Lung (tissue), 12 donors: ENCODE measurements around the gene RNF144A. TPM values are rescaled to one million over a fixed set of nuclear protein-coding genes. Genes with fewer than 3 reads are reported as not detected.

ENCODE experiments used
- ATAC-seq: fragments of 200-7000 bp; cut with Tn5 transposase; one replicate; pipeline ENCODE4 v1.9.1; 2020; ENCODE audit warnings: moderate number of reproducible peaks; ENCODE audit not compliant: insufficient read depth, low FRiP score
- DNase-seq, 3 donors: peaks; one replicate each; pipeline ENCODE4 v3.0.0-alpha.2; 2013 to 2017
- H3K27ac ChIP-seq, 2 donors: one replicate each; pipeline ENCODE4 v1.5.1; 2013; ENCODE audit warnings: mild to moderate bottlenecking in 2 of 2, moderate library complexity in 2 of 2, control low read depth in 1 of 2, inconsistent platforms in 1 of 2, low read depth in 1 of 2, low read length in 1 of 2
- H3K27me3 ChIP-seq, 3 donors: one replicate each; pipeline ENCODE4 v1.5.1; 2013; ENCODE audit warnings: low read length in 2 of 3; ENCODE audit not compliant: control insufficient read depth in 3 of 3, insufficient read depth in 3 of 3
- H3K36me3 ChIP-seq, 4 donors: one replicate each; pipeline ENCODE4 v1.5.1; 2013; ENCODE audit warnings: low read length in 4 of 4, mild to moderate bottlenecking in 1 of 4, moderate library complexity in 1 of 4; ENCODE audit not compliant: control insufficient read depth in 4 of 4, insufficient read depth in 4 of 4
- H3K4me1 ChIP-seq, 5 donors: one replicate each; pipeline ENCODE4 v1.5.1; 2013; ENCODE audit warnings: low read length in 5 of 5, mild to moderate bottlenecking in 2 of 5, moderate library complexity in 1 of 5; ENCODE audit not compliant: control insufficient read depth in 5 of 5, insufficient read depth in 5 of 5
- H3K4me3 ChIP-seq: one replicate; pipeline ENCODE4 v1.5.1; 2013; ENCODE audit warnings: mild to moderate bottlenecking, control low read depth, moderate library complexity
- H3K9ac ChIP-seq, 2 donors: one replicate each; pipeline ENCODE4 v1.5.1; 2013; ENCODE audit warnings: low read length in 2 of 2, control low read depth in 1 of 2; ENCODE audit not compliant: insufficient read depth in 1 of 2
- H3K9me3 ChIP-seq, 4 donors: one replicate each; pipeline ENCODE4 v1.5.1; 2013; ENCODE audit warnings: low read length in 3 of 4, mild to moderate bottlenecking in 1 of 4, moderate library complexity in 1 of 4; ENCODE audit not compliant: control insufficient read depth in 4 of 4, insufficient read depth in 3 of 4
- WGBS, 2 donors: extraction: QIAGEN DNeasy Blood & Tissue Kit; methylation state at CpG; one replicate each; pipeline ENCODE4 v1.1.7; 2013; 5-methylcytosine and 5-hydroxymethylcytosine counted together
- polyA plus RNA-seq, 2 donors: library from polyadenylated mRNA; stranded (reverse); fragments of 200-250 nt; gene quantifications; one replicate each; pipeline ENCODE4 v1.2.1, GENCODE V29; 2013
- total RNA-seq, 2 donors: library from RNA; depleted of rRNA in 1 of 2; stranded (reverse); fragments of >200 nt in 1 of 2; gene quantifications; one replicate each; pipeline ENCODE4 v1.2.1, GENCODE V29; 2014 to 2021
- TF ChIP-seq, protein P1 (sequence below): IDR thresholded peaks from 2 replicates; pipeline ENCODE4 v1.5.1; 2012; ENCODE audit warnings: mild to moderate bottlenecking; ENCODE audit errors: control extremely low read depth, extremely low read depth
- donor health status: control.
- donor health status: control.
- donor health status: Bipolar disorder and iron deficiency.
- donor health status: healthy.
- donor health status: DM: yes; HTN: yes; CAD: no.

RNF144A gene
- total and polyA plus RNA-seq, 4 donors, result 2.7 to 25.3 (median 5.8) TPM

DNA sequence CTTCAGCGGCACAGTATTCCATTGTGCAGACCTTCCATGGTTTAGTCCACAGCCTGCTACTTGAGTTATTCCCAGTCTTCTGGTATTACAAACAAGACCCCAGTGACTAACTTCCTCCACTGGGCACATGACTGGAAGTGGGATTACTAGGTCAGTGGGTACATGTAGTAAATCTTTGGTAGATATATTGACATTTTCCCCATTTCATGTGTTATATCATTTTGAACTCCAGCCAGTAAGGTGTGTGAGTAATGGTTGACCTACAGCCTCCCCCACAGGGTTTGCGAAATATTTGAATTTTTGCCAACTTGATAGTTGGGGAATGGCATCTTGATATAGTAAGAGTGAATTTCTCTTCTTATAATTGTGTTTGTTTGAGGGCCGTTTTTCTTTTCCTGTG is 58.8 kb downstream of the RNF144A start:
- peaks cover 0 to 2% (median under 1%) of the 10 kb centered on the region in 4 donors for H3K36me3 ChIP-seq
- no peak for DNase-seq

DNA sequence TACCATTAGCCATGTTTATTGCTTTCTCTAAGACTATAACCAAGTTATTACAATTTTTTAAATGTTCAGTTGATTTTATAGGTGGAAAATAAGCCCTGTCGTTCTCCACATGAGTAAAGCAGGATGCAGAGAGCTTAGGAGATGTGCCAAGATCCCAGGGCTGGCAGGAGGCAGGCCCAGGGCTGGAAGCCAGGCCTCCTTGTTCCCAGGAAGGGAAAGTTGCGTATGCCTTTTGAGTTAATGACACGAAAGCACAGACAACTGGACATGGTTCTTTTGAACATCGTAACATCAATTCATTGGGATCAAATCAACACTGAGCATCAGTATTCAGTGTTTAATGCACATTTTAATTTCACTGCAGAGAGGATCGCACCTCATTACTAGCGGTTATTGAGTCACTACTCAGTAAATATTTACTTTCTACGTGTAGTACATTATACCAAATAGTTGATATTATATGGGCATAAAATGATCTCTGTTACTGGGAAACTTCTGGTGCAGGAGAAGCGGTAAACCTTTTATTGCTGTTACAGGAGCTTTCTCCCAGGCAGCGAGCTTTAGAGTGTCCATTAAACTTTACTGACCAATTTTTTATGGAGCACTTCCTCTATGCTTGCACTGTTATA is 60.0 kb downstream of the RNF144A start:
- Histone ChIP-seq H3K9ac (no peak overlapping the region), H3K9me3 (peaks cover 0 to 1% (median 0%) of the 10 kb centered on the region in 4 donors), H3K4me1 (peaks cover 0 to 17% (median 3%) of the 10 kb centered on the region in 5 donors), H3K27me3 (no peaks in the 10 kb centered on the region), H3K36me3 (peaks cover 0 to 2% (median 0%) of the 10 kb centered on the region in 4 donors), H3K27ac (peak overlapping the region in 1 of 2 donors; percentile 18), H3K4me3 (no peak overlapping the region)
- DNase-seq (peak; percentile 67 to 78 (median 72)), ATAC-seq (no peak)
- 49 to 72% methylated on average over 9 of the region's 9 CpGs for WGBS, 2 donors
- TF ChIP-seq, protein P1, sequence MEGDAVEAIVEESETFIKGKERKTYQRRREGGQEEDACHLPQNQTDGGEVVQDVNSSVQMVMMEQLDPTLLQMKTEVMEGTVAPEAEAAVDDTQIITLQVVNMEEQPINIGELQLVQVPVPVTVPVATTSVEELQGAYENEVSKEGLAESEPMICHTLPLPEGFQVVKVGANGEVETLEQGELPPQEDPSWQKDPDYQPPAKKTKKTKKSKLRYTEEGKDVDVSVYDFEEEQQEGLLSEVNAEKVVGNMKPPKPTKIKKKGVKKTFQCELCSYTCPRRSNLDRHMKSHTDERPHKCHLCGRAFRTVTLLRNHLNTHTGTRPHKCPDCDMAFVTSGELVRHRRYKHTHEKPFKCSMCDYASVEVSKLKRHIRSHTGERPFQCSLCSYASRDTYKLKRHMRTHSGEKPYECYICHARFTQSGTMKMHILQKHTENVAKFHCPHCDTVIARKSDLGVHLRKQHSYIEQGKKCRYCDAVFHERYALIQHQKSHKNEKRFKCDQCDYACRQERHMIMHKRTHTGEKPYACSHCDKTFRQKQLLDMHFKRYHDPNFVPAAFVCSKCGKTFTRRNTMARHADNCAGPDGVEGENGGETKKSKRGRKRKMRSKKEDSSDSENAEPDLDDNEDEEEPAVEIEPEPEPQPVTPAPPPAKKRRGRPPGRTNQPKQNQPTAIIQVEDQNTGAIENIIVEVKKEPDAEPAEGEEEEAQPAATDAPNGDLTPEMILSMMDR, result no peak

More for the DNA sequence above, 58.8 kb downstream of the RNF144A start:
- Histone ChIP-seq H3K27me3 (no peaks in the 10 kb centered on the region), H3K9ac (no peak overlapping the region), H3K27ac (no peak overlapping the region), H3K4me3 (no peak overlapping the region), H3K4me1 (peaks cover 0 to 14% (median 3%) of the 10 kb centered on the region in 5 donors), H3K9me3 (peaks cover 0 to 1% (median 0%) of the 10 kb centered on the region in 4 donors)
- ATAC-seq, result no peak
- TF ChIP-seq, protein P1, result no peak
- 67 to 81% methylated on average over 3 of the region's 3 CpGs for WGBS, 2 donors

DNA sequence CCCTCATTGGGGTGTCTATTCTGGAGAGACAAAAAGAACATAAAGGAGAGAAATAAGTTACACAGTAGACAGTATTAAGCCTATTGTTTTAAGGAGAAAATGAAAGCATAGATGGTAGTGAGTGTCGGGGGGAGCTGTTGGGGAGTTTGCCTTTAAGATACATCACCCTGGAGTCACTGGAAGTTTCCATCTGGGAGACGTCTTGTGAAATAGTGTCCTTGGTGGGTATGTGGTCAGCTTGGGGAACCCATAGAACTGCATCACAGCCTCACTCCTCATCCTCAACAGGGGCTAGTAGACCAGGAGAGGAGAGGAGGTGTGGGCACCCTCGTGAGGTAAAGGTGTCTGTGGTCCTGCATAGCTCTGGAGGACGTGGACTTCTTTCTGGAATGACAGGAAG is 60.6 kb downstream of the RNF144A start:
- peaks cover 0 to 1% (median 0%) of the 10 kb centered on the region in 4 donors for H3K9me3 ChIP-seq
- no peak for DNase-seq
- TF ChIP-seq, protein P1, result no peak
- peak overlapping the region; percentile 18 to 40 for H3K27ac ChIP-seq
- no peak overlapping the region for H3K4me3 ChIP-seq
- WGBS, 2 donors, result 76 to 77% methylated on average over 4 of the region's 4 CpGs
- ATAC-seq, result no peak
- no peak overlapping the region for H3K9ac ChIP-seq
- H3K36me3 ChIP-seq, result peaks cover 0 to 2% (median 0%) of the 10 kb centered on the region in 4 donors
- H3K27me3 ChIP-seq, result no peaks in the 10 kb centered on the region
- peaks cover 0 to 23% (median 3%) of the 10 kb centered on the region in 5 donors for H3K4me1 ChIP-seq

DNA sequence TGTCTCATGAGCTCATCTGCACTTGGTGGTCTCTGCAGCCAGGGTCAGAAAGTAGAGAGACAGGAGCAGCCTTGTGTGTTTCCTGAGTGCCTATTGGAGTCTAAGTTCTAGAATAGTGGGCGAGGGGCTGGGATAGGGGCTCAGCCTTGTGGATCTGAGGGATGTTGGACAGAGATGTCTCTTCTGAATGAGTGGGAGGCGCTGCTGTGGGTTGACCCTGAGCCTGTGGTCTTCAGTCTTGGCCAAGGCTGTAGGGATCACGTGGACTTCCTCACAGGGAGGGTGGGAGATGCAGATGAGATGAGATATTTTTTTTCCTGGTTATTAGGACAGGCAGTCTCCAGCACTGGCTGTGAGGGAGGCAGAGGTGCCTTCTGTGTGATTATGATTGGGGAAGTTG is 61.8 kb downstream of the RNF144A start:
- ATAC-seq, result no peak
- TF ChIP-seq, protein P1, result no peak
- Histone ChIP-seq H3K9me3 (peaks cover 0 to 1% (median 0%) of the 10 kb centered on the region in 4 donors), H3K4me3 (no peak overlapping the region), H3K36me3 (peaks cover 0 to 2% (median 0%) of the 10 kb centered on the region in 4 donors), H3K27ac (no peak overlapping the region), H3K9ac (no peak overlapping the region), H3K27me3 (no peaks in the 10 kb centered on the region), H3K4me1 (peaks cover 3 to 30% (median 9%) of the 10 kb centered on the region in 5 donors)
- DNase-seq, result no peak
- WGBS, 2 donors, result 87 to 95% methylated on average over 3 of the region's 3 CpGs
